ENCODE data around the gene ADAMTS12. TPM values are rescaled to one million over a fixed set of nuclear protein-coding genes. Genes with fewer than 3 reads are reported as not detected.

ADAMTS12 gene
- total and polyA plus RNA-seq, 9 of the 15 experiments (the other 6 are each of a cell fraction or from before 2014, with no cell fraction given) = 0.11 TPM; not detected in 8

DNA sequence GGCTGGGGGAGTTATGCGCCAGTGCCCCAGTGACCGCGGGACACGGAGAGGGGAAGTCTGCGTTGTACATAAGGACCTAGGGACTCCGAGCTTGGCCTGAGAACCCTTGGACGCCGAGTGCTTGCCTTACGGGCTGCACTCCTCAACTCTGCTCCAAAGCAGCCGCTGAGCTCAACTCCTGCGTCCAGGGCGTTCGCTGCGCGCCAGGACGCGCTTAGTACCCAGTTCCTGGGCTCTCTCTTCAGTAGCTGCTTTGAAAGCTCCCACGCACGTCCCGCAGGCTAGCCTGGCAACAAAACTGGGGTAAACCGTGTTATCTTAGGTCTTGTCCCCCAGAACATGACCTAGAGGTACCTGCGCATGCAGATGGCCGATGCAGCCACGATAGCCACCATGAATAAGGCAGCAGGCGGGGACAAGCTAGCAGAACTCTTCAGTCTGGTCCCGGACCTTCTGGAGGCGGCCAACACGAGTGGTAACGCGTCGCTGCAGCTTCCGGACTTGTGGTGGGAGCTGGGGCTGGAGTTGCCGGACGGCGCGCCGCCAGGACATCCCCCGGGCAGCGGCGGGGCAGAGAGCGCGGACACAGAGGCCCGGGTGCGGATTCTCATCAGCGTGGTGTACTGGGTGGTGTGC lies 44.7 kb upstream of the ADAMTS12 start, which contains the start of gene RXFP3:
TSS of gene RXFP3 (plus strand) at position 6 of the 636 bp plus-strand sequence. CDS start at position 361, 355 bp downstream.
- ChIA-PET CTCF (ENCODE audit: low intra/inter-chr PET ratio) (interaction anchor here (3.3 kb wide), 1 partner anchor 501 kb away, joined by 20 read pairs; no protein-coding TSS in a partner anchor), POLR2A (no interaction called here)
- DNase-seq (ENCODE audit: extremely low read depth in 1 of 4, low spot score in 3 of 4) = no peak
- in situ Hi-C loops (cut with MboI) (no loop called here), intact Hi-C loops (cut with micrococcal nuclease) (no loop called here)
- H2AFZ ChIP-seq (ENCODE audit: low read depth, low read length) = no peak within 1 kb of the TSS
- H3K9me3 ChIP-seq (replicated peaks; ENCODE audit: control insufficient read depth, insufficient read depth, low read depth, low read length) = no peaks in the 10 kb centered on the region
- peak; percentile 13; the same call in 1 of the 3 replicates for ATAC-seq
- peaks cover 14 to 32% of the 10 kb centered on the region in 2 experiments for H3K27me3 ChIP-seq (ENCODE audit: control insufficient read depth in 2 of 2, insufficient read depth in 2 of 2, low read length in 2 of 2)
- no TSS peak for BruUV-seq (replicated peaks)
- no peak within 1 kb of the TSS for H3K4me3 ChIP-seq
- H3K36me3 ChIP-seq (ENCODE audit: control insufficient read depth, insufficient read depth, low read length) = no peaks in the 10 kb centered on the region
- 8% methylated on average over 45 of the region's 45 CpGs for WGBS (ENCODE audit: insufficient coverage, low coverage, missing lambda C conversion rate)
- no peaks in the 10 kb centered on the region for H4K20me1 ChIP-seq (replicated peaks; ENCODE audit: control insufficient read depth, insufficient read depth, low read length)
- peaks cover 0 to 18% of the 10 kb centered on the region in 2 experiments; a peak in 2 of 5 replicates for H3K4me1 ChIP-seq (replicated peaks in 1 of 2; ENCODE audit: control insufficient read depth in 2 of 2, insufficient read depth in 2 of 2, low read length in 2 of 2)
- no peaks in the 10 kb centered on the region for H3K79me2 ChIP-seq (ENCODE audit: control insufficient read depth, insufficient read depth, low read length)
- TF ChIP-seq FOXP1 (CRISPR knock-in tag; IDR thresholded peaks at IDR 0.05) (no peak), FOSL1 (tag; conservative IDR thresholded peaks at IDR 0.05) (no peak)
- TF ChIP-seq, protein P1, sequence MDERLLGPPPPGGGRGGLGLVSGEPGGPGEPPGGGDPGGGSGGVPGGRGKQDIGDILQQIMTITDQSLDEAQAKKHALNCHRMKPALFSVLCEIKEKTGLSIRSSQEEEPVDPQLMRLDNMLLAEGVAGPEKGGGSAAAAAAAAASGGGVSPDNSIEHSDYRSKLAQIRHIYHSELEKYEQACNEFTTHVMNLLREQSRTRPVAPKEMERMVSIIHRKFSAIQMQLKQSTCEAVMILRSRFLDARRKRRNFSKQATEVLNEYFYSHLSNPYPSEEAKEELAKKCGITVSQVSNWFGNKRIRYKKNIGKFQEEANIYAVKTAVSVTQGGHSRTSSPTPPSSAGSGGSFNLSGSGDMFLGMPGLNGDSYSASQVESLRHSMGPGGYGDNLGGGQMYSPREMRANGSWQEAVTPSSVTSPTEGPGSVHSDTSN (CRISPR knock-in tag; IDR thresholded peaks at IDR 0.05; ENCODE audit: low read depth) = no peak
- TF ChIP-seq, protein P1 (tag; conservative IDR thresholded peaks at IDR 0.05; ENCODE audit: low read depth) = no peak
- FAIRE-seq = no peak
- no peak within 1 kb of the TSS for H3K9ac ChIP-seq (ENCODE audit: insufficient read depth in 1 of 2, low read depth in 2 of 2, low read length in 2 of 2)
- H3K4me2 ChIP-seq (ENCODE audit: insufficient read depth, low read length) = no peak within 1 kb of the TSS
- no peaks in the 10 kb centered on the region for H3K9me1 ChIP-seq (ENCODE audit: control insufficient read depth, insufficient read depth, low read length)
- no peak within 1 kb of the TSS for H3K27ac ChIP-seq (ENCODE audit: extremely low read depth, low read depth, low read length)
